Measurements from ENCODE around the gene SPTBN1. TPM values are rescaled to one million over a fixed set of nuclear protein-coding genes. Genes with fewer than 3 reads are reported as not detected.
A peak's percentile ranks its signal among the peaks of the same experiment; 100 is the strongest.

Gene SPTBN1
- total and polyA plus RNA-seq, 2 of the 13 experiments (the other 11 are each of a cell fraction or from before 2014, with no cell fraction given), result 123 to 299 TPM

DNA sequence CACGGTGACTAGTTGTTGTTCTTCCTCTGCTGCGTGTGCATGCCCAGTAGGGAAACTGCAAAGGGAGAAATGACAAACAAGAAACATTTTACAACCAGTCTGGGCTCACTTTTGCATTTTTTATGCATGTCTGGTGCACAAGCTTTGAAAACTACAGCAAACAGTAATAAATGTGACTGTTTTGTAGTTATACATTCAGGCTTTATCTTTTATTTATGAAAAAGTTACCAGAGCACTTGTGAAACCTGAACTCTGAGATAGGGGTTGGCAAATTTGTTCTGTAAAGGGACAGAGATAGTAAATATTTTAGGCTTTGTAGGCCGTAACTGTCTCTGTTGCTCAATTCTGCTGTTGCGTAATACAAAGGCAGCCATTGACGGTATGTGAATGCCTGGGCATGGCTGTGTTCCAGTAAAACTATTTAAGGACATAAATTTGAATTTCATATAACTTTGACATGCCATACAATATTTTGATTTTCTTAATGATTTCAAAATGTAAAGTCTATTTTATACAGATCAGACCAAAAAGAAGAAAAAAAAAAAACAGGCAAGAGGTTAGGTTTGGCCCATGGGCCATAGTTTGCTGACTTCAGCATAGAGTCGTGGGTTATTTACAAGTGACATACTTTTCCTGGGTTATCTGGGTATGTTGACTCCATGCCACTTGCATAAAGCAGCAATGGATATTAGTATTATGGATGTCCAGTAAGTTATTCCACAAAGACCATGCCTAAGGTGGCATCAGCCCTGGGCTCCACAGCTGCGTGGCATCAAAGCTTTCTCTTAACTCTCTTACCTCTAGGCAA, 213.8 kb downstream of the SPTBN1 start (continued):
- TF ChIP-seq, protein P1, sequence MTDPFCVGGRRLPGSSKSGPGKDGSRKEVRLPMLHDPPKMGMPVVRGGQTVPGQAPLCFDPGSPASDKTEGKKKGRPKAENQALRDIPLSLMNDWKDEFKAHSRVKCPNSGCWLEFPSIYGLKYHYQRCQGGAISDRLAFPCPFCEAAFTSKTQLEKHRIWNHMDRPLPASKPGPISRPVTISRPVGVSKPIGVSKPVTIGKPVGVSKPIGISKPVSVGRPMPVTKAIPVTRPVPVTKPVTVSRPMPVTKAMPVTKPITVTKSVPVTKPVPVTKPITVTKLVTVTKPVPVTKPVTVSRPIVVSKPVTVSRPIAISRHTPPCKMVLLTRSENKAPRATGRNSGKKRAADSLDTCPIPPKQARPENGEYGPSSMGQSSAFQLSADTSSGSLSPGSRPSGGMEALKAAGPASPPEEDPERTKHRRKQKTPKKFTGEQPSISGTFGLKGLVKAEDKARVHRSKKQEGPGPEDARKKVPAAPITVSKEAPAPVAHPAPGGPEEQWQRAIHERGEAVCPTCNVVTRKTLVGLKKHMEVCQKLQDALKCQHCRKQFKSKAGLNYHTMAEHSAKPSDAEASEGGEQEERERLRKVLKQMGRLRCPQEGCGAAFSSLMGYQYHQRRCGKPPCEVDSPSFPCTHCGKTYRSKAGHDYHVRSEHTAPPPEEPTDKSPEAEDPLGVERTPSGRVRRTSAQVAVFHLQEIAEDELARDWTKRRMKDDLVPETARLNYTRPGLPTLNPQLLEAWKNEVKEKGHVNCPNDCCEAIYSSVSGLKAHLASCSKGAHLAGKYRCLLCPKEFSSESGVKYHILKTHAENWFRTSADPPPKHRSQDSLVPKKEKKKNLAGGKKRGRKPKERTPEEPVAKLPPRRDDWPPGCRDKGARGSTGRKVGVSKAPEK (CRISPR knock-in tag; IDR thresholded peaks at IDR 0.05; ENCODE audit: borderline replicate concordance), result no peak
- TF ChIP-seq TCF7 (IDR thresholded peaks at IDR 0.05; ENCODE audit: low read depth) (peak; percentile 92), ZNF256 (CRISPR knock-in tag; conservative IDR thresholded peaks at IDR 0.05) (0 out of 2 replicates have a peak, but pooled peaks have one; percentile 47), AGO1 (IDR thresholded peaks at IDR 0.05; ENCODE audit: low read depth, low read length, poor library complexity, severe bottlenecking) (no peak), E2F5 (CRISPR knock-in tag; conservative IDR thresholded peaks at IDR 0.05) (no peak), ZNF629 (CRISPR knock-in tag; conservative IDR thresholded peaks at IDR 0.05) (peak; percentile 43; the same call in 1 of the 2 replicates), JUND (CRISPR knock-in tag; IDR thresholded peaks at IDR 0.05) (peak; percentile 70; the same call in 1 of the 2 replicates), ISL2 (CRISPR knock-in tag; IDR thresholded peaks at IDR 0.05) (peak; percentile 99), CHD2 (IDR thresholded peaks at IDR 0.05; ENCODE audit: low read depth, low read length) (no peak), NR2F2 (IDR thresholded peaks at IDR 0.05; ENCODE audit: borderline replicate concordance, low read depth) (peak; percentile 91), KMT2B (CRISPR knock-in tag; IDR thresholded peaks at IDR 0.05) (peak; percentile 71; the same call in 1 of the 2 replicates), ZNF367 (CRISPR knock-in tag; IDR thresholded peaks at IDR 0.05; ENCODE audit: borderline replicate concordance) (peak; percentile 73; the same call in 1 of the 2 replicates), CBFB (CRISPR knock-in tag; IDR thresholded peaks at IDR 0.05) (0 out of 2 replicates have a peak, but pooled peaks have one; percentile 42), NCOA2 (CRISPR knock-in tag; IDR thresholded peaks at IDR 0.05) (peak; percentile 99), ATF4 (CRISPR knock-in tag; IDR thresholded peaks at IDR 0.05) (peak in 1 of 2 experiments; percentile 89; a peak in 2 of 4 replicates), MYNN (CRISPR knock-in tag; IDR thresholded peaks at IDR 0.05; ENCODE audit: low read depth) (0 out of 2 replicates have a peak, but pooled peaks have one; percentile 33)
- TF ChIP-seq, protein P2, sequence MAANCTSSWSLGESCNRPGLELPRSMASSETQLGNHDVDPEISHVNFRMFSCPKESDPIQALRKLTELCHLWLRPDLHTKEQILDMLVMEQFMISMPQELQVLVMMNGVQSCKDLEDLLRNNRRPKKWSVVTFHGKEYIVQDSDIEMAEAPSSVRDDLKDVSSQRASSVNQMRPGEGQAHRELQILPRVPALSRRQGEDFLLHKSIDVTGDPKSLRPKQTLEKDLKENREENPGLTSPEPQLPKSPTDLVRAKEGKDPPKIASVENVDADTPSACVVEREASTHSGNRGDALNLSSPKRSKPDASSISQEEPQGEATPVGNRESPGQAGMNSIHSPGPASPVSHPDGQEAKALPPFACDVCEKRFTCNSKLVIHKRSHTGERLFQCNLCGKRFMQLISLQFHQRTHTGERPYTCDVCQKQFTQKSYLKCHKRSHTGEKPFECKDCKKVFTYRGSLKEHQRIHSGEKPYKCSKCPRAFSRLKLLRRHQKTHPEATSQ (CRISPR knock-in tag; IDR thresholded peaks at IDR 0.05; ENCODE audit: borderline replicate concordance), result peak; percentile 61; the same call in 1 of the 2 replicates
- TF ChIP-seq, protein P3, sequence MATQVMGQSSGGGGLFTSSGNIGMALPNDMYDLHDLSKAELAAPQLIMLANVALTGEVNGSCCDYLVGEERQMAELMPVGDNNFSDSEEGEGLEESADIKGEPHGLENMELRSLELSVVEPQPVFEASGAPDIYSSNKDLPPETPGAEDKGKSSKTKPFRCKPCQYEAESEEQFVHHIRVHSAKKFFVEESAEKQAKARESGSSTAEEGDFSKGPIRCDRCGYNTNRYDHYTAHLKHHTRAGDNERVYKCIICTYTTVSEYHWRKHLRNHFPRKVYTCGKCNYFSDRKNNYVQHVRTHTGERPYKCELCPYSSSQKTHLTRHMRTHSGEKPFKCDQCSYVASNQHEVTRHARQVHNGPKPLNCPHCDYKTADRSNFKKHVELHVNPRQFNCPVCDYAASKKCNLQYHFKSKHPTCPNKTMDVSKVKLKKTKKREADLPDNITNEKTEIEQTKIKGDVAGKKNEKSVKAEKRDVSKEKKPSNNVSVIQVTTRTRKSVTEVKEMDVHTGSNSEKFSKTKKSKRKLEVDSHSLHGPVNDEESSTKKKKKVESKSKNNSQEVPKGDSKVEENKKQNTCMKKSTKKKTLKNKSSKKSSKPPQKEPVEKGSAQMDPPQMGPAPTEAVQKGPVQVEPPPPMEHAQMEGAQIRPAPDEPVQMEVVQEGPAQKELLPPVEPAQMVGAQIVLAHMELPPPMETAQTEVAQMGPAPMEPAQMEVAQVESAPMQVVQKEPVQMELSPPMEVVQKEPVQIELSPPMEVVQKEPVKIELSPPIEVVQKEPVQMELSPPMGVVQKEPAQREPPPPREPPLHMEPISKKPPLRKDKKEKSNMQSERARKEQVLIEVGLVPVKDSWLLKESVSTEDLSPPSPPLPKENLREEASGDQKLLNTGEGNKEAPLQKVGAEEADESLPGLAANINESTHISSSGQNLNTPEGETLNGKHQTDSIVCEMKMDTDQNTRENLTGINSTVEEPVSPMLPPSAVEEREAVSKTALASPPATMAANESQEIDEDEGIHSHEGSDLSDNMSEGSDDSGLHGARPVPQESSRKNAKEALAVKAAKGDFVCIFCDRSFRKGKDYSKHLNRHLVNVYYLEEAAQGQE (IDR thresholded peaks at IDR 0.05; ENCODE audit: borderline replicate concordance in 1 of 2, low read depth in 1 of 2, low read length in 2 of 2), result peak in 1 of 2 experiments; percentile 71; a peak in 2 of 4 replicates
